G401.6 (cell line): ENCODE measurements around the gene INPP5D.
"Not testable (repeated sequence)": the region's sequence is repeated elsewhere in the genome, so short reads cannot be mapped to it uniquely, and the experiment has no call there.

Source experiments
- FAIRE-seq: peaks from 2 replicates; lab custom pipeline; 2012; peaks lifted over from hg19 to GRCh38; lab: Jason Lieb, UNC

The INPP5D gene

GRCh38 chr2:233059797-233060500 lies at the start of gene INPP5D:
Gene INPP5D, plus strand, starts transcription at chr2:233060342. Its CDS starts 137 bp downstream, at chr2:233060479.
- FAIRE-seq = no peak

GRCh38 chr2:233010569-233011267 lies 49.4 kb upstream of the INPP5D start:
- no peak for FAIRE-seq

- no peak for FAIRE-seq
These were observed 48.9 kb upstream of the INPP5D start for GRCh38 chr2:233011268-233011650.

GRCh38 chr2:233011702-233012131 lies 48.4 kb upstream of the INPP5D start:
- no peak for FAIRE-seq

- no peak for FAIRE-seq
These were observed 47.7 kb upstream of the INPP5D start for GRCh38 chr2:233012301-233012971.

GRCh38 chr2:233013027-233013461 lies 47.1 kb upstream of the INPP5D start, which contains the start of gene NGEF:
Gene NGEF, minus strand, starts transcription at chr2:233013256. Its CDS starts 38,366 bp downstream, at chr2:232974890.
- no peak for FAIRE-seq

- no peak for FAIRE-seq
These were observed 46.5 kb upstream of the INPP5D start for GRCh38 chr2:233013650-233014049.

GRCh38 chr2:233015019-233015645 lies 45.0 kb upstream of the INPP5D start:
- FAIRE-seq = no peak

- FAIRE-seq = no peak
These were observed 42.2 kb upstream of the INPP5D start for GRCh38 chr2:233017947-233018346.

- not testable (repeated sequence) for FAIRE-seq
These were observed 40.5 kb upstream of the INPP5D start for GRCh38 chr2:233019610-233020009.

GRCh38 chr2:233020454-233020853 lies 39.7 kb upstream of the INPP5D start:
- no peak for FAIRE-seq

- no peak for FAIRE-seq
These were observed 38.4 kb upstream of the INPP5D start for GRCh38 chr2:233021771-233022170.

GRCh38 chr2:233022561-233022960 lies 37.6 kb upstream of the INPP5D start:
- FAIRE-seq = no peak

- FAIRE-seq = no peak
These were observed 37.0 kb upstream of the INPP5D start for GRCh38 chr2:233023007-233023760.

- no peak for FAIRE-seq
These were observed 36.3 kb upstream of the INPP5D start for GRCh38 chr2:233023761-233024410.

- no peak for FAIRE-seq
These were observed 34.4 kb upstream of the INPP5D start for GRCh38 chr2:233025706-233026105.

GRCh38 chr2:233026198-233026813 lies 33.8 kb upstream of the INPP5D start:
- FAIRE-seq = no peak

GRCh38 chr2:233029321-233029720 lies 30.8 kb upstream of the INPP5D start:
- no peak for FAIRE-seq

GRCh38 chr2:233031556-233032500 lies 28.3 kb upstream of the INPP5D start:
- FAIRE-seq = no peak
